ENCODE data around the gene C1R. TPM values are rescaled to one million over a fixed set of nuclear protein-coding genes. Genes with fewer than 3 reads are reported as not detected.

C1R gene
- polyA plus RNA-seq, 3 donors: 0.14 to 0.88 TPM; not detected in 1

DNA sequence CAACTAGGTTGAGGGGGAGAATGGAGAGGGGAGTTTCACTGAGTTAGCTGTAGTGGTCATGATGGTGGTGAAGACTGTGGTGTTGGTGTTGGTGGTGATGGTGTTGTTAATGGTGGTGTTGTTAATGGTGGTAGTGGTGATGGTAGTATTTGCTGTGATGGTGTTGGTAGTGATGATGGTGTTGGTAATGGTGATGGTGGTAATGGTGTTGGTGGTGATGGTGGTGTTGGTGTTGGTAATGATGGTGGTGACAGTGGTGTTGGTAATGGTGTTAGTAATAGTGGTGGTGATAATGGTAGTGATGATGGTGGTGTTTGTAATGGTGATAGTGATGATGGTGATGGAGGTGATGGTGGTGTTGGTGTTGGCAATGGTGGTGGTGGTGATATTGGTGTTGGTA, 9.1 kb downstream of the C1R start:
- Mint-ChIP-seq H3K4me3 (no peak overlapping the region), H3K9me3 (peaks cover 0 to 5% (median 3%) of the 10 kb centered on the region in 7 donors), H3K36me3 (no peaks in the 10 kb centered on the region), H3K27ac (no peak overlapping the region), H3K4me1 (no peaks in the 10 kb centered on the region), H3K27me3 (ENCODE audit: low read depth in 3 of 3) (no peaks in the 10 kb centered on the region)
- Histone ChIP-seq H3K9ac (ENCODE audit: insufficient read depth, low read length, poor library complexity, severe bottlenecking) (no peak overlapping the region), H3K9me3 (replicated peaks in 1 of 2; ENCODE audit: control insufficient read depth in 1 of 2, insufficient read depth in 1 of 2, low read length in 2 of 2) (no peaks in the 10 kb centered on the region), H3K36me3 (replicated peaks in 1 of 2; ENCODE audit: control insufficient read depth in 1 of 2, insufficient read depth in 2 of 2, low read length in 2 of 2) (no peaks in the 10 kb centered on the region), H3K4me1 (ENCODE audit: control insufficient read depth in 1 of 2, insufficient read depth in 2 of 2, low read length in 2 of 2) (no peaks in the 10 kb centered on the region), H3K27ac (ENCODE audit: low read depth in 1 of 2, low read length in 2 of 2) (no peak overlapping the region), H2AFZ (ENCODE audit: insufficient read depth, low read depth, low read length, poor library complexity, severe bottlenecking) (no peak overlapping the region), H3K4me2 (replicated peaks; ENCODE audit: extremely low read depth, low read length, poor library complexity, severe bottlenecking) (no peak overlapping the region), H3K27me3 (ENCODE audit: control insufficient read depth in 2 of 2, insufficient read depth in 2 of 2, low read length in 2 of 2) (no peaks in the 10 kb centered on the region), H3K79me2 (ENCODE audit: insufficient read depth, low read length) (no peaks in the 10 kb centered on the region), H3K4me3 (replicated peaks in 1 of 3; ENCODE audit: low read depth in 2 of 3, low read length in 3 of 3) (no peak overlapping the region), H4K20me1 (ENCODE audit: insufficient read depth, low read length) (no peaks in the 10 kb centered on the region)
- intact Hi-C loops (cut with micrococcal nuclease): no loop called here
- no peak for TF ChIP-seq CTCF (IDR thresholded peaks at IDR 0.05)
- no peak for DNase-seq

- Histone ChIP-seq H3K27me3 (ENCODE audit: control insufficient read depth in 2 of 2, insufficient read depth in 2 of 2, low read length in 2 of 2) (no peaks in the 10 kb centered on the region), H3K9ac (ENCODE audit: insufficient read depth, low read length, poor library complexity, severe bottlenecking) (no peak overlapping the region), H3K4me3 (replicated peaks in 1 of 3; ENCODE audit: low read depth in 2 of 3, low read length in 3 of 3) (no peak overlapping the region), H3K79me2 (ENCODE audit: insufficient read depth, low read length) (no peaks in the 10 kb centered on the region), H3K27ac (ENCODE audit: low read depth in 1 of 2, low read length in 2 of 2) (no peak overlapping the region), H3K4me1 (ENCODE audit: control insufficient read depth in 1 of 2, insufficient read depth in 2 of 2, low read length in 2 of 2) (no peaks in the 10 kb centered on the region), H4K20me1 (ENCODE audit: insufficient read depth, low read length) (no peaks in the 10 kb centered on the region), H2AFZ (ENCODE audit: insufficient read depth, low read depth, low read length, poor library complexity, severe bottlenecking) (no peak overlapping the region), H3K9me3 (replicated peaks in 1 of 2; ENCODE audit: control insufficient read depth in 1 of 2, insufficient read depth in 1 of 2, low read length in 2 of 2) (no peaks in the 10 kb centered on the region), H3K4me2 (replicated peaks; ENCODE audit: extremely low read depth, low read length, poor library complexity, severe bottlenecking) (no peak overlapping the region), H3K36me3 (replicated peaks in 1 of 2; ENCODE audit: control insufficient read depth in 1 of 2, insufficient read depth in 2 of 2, low read length in 2 of 2) (no peaks in the 10 kb centered on the region)
- DNase-seq: no peak
- Mint-ChIP-seq H3K4me1 (no peaks in the 10 kb centered on the region), H3K9me3 (peaks cover 0 to 5% (median 3%) of the 10 kb centered on the region in 7 donors), H3K4me3 (no peak overlapping the region), H3K27ac (no peak overlapping the region), H3K27me3 (ENCODE audit: low read depth in 3 of 3) (no peaks in the 10 kb centered on the region), H3K36me3 (no peaks in the 10 kb centered on the region)
- WGBS (ENCODE audit: insufficient coverage): 84% methylated on average over 13 of the region's 14 CpGs
- no peak for TF ChIP-seq CTCF (IDR thresholded peaks at IDR 0.05)
- intact Hi-C loops (cut with micrococcal nuclease): no loop called here
Measured at GRCh38 chr12:7081037-7081436, 11.2 kb downstream of the C1R start.
